Kidney capillary endothelial cell (primary cell): Measurements from ENCODE around the gene MTARC1.

ENCODE experiments used
- DNase-seq: peaks from one replicate; pipeline ENCODE4 v3.0.0-alpha.2; 2018; ENCODE audit warnings: low spot score

The MTARC1 gene

DNA sequence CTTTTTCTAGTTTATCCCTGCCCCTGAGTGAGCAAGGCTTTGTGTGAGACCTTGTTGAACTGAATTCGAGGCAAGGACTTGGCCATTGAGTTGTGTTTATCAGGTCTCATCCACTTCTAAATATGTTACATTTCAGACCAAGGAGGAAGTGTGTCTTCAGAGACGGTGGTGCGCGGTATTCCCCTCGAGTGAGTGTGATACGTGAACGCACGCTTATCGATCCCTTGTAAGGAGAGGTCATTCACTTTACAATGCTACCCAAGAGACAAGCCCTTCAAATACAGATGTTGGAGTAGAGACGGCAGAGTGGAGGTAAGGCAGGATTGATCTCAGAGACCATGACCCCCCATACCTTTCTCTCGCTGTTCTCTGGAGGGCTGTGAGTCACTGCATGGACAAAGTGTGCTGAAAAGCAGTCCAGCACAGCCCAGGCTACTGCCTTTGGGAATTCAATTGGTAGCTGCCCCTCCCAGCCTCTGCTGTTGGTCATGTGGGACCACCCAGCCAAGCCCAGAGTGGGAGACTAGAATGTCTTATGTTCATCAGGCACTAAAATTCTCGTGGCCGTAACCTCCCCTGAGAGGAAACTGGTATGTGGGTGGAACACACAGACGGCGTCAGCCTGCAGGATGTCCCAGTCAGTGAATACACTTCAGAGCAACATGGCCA lies 16.3 kb upstream of the MTARC1 start:
- DNase-seq, result no peak

DNA sequence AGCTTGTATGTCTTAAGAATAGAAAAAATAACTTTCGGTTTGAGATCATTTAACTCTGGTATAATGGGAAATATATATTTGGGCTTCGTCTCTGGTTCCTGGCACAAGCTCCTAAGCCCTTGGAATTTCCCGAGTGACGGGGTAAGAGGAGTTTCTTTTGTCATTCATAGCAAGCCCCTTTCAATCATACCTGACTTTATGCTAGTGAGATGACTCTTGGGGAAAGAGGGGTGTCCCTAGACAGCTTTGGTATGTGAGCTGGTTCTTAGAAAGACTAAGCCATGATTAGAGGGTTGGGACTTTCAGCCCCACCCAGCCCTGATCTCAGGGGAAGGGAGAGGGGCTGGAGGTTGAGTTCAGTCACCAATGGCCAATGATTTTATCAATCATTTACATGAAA lies 13.9 kb upstream of the MTARC1 start:
- DNase-seq, result no peak

DNA sequence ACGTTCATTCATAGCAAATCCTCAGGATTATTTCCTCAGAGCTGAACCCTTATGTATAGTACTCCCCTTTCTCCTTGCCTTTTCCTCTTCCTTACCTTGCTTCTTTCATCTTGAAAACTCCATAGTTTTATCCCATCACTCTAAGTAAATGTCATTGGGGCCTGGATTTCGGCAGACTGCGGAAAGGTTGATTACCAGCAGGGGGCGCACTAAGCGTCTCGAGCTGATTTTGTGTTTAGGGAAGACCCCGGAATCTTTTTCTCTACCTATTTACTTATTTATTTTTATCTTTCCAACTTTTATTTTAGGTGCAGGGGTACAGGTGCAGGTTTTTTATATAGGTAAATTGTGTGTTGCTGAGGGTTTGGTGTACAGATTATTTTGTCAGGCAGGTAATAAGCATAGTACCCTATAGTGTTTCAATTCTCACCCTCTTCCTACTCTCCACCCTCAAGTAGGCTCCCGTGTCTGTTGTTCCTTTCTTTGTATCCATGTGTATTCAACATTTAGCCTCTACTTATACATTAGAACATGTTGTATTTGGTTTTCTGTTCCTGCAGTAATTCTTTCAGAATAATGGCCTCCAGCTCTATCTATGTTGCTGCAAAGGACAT lies 11.4 kb upstream of the MTARC1 start:
- DNase-seq, result peak; percentile 42

DNA sequence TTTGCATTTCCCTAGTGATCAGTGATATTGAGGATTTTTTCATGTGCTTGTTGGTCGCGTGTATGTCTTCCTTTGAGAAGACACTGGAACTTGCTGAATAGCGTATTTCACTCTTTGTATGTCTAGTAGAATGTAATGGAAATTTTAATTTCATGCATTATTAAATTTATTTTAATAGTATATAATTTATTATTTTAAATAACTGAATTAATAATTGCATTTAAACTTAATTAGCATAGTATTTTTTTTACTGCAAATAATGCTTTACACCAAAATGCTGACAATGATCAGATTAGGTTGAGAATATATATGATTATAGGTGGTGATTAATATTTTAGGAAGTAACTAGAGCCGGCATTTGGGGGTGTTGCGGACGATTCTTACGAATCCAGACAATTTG lies 10.5 kb upstream of the MTARC1 start:
- no peak for DNase-seq

DNA sequence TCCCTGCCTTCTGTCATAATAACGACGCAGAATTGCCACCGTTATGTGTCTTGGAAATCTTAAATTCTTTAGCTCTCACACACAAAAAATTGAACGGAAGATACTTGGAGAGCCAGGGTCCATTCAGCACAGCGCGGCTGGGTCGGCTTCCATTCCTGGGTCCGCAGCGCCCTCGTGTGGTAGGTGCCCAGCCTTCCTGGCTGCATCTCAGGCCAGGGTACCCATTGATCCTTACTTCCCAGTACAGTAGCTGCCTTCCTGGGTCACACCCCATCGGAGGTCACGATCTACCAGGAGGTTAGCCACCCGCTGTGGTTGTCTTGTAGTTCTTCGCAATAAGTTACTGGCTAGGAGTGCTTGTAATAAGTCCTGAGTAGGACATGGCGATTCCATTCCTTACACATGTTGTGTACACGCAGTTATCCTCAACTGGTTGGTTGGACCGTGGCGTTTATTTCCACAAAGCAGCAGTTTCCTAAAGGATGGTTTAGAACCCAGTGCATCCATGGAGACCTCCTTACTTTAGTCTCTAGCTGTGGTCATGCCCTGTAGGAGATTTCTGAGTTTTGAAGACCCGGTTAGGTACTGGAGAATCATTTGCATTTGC lies 9.9 kb upstream of the MTARC1 start:
- peak; percentile 77 for DNase-seq

DNA sequence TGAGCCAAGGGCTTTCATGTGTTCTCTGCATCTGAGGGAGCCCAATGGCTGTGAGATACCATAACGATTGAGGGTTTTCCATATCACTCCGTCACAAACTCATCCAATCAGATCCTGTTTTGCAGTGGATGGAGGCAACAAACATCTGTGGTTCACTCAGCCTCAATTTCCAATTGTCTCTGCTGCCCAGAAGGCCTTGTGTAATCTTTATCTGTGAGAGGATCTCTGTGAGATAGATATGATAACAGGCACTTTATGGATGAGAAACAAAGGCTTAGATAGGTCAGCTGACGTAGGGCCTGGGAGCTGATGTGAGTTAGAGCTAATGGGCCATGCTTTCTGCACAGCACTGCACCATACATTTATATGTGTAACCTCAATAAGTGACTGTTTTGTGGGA lies 3.3 kb upstream of the MTARC1 start:
- no peak for DNase-seq

DNA sequence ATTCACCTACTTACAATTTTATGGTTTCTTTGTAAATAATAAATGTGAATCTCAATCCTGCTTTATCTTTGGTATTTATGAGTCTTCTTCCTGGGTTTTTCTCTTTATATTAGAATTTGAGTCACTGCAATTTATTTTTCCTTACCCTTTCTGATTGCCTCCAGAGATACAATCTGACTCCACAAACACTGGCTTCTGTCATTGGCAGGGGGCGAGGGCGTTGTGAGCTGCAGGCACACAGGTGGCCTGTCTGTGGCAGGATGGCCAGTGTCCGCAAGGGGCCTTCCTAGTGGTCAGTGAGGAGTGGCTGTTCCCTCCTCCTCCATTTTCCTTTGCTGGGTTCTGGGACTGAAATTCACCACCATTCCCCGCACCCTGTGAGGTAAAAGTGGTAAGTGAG lies 2.0 kb upstream of the MTARC1 start:
- no peak for DNase-seq

DNA sequence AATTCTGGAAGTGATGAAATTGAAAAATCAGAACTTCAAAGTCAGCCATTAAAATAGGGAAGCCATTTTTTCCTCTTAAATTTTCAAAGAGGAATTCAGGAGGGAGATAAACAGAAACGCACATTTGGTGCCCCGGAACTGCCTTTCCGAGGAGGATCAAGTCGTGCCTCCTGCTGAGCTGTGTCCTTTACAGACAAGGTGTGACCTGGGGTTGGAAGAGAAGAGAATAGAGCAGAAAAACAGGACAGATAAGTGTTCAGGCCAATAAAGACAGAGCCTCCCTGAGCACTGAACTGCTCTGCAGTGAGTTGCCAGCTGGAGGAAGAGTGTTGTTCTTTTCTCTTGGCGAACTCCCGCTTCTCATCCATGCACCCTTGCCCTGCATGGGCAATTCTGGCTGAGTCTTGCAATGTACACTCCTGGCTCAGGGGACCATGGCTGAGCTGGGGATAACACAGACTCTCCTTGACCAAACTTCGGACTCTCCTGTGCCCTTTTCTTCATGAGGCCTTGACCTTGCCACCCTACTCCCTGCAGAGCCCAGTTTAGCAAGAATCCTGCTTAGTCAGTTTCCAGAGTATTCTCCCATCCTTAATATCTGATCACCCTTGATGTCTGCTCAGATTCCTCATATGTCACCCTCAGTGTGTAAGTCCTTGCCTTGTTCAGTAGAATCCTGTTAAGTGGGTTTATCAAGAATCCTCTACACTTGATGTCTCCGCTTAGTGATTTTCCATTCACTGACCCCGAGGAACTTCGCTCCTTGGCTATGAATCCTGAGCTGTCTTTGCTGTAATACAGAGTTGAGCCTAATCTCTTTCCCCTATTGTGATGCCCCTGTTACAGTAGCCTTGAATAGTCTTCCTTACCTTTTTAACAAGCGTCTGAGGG lies 1.3 kb upstream of the MTARC1 start:
- DNase-seq, result no peak

DNA sequence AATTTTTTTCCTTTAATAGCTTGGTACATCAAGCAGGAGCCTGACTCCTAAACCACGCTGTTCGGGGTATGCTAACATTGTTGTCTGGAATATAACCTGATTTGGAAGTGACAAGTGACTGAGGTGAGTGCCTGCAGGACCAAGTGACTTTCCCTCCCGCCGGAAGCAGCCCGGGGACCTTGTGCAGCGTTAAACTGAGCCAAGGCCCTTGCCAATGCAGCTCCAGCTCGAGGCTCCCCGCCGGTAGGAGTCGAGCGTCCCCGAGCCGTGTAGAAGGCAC lies 716 bp upstream of the MTARC1 start:
- DNase-seq, result no peak

DNA sequence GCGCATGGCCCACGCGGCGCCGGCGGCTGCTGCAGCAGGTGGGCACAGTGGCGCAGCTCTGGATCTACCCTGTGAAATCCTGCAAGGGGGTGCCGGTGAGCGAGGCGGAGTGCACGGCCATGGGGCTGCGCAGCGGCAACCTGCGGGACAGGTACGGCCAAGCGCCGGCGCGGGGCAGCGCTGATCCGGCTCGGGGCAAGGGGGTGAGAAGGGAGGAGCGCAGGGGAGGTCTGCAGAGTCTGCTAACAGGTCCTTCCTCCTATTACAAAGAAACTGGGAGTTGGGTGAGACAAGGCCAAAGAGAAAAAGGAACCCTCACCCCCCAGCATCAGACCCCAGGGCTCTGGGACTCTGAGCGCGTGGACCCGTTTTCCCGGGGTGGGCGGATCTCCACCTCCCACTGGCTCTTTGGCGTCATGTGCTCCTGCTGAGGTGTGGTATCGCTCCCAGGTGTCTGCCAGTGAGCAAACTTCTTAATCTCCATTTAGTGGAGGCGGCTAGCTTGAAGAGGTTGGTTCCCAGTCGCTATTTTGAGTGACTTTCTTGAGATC lies 431 bp downstream of the MTARC1 start:
- DNase-seq, result no peak

DNA sequence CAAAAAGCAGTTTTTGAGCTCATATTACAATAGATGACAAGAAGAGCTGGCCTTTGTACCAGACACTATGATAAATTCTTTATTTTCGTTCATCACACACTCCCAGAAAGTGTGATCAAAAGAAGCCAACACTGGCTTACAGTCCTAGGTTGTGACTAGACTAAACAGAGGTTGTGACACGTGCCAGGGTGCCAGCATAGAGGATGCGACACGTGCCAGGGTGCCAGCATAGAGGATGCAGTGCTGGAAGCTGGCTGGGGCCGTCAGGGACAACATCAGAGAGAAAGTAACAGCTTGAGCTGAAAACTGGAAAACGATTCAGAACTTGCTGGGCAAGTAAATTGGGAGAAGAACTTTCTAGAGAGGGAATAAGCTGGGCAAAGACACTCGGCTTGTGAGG lies 2.2 kb downstream of the MTARC1 start:
- no peak for DNase-seq

DNA sequence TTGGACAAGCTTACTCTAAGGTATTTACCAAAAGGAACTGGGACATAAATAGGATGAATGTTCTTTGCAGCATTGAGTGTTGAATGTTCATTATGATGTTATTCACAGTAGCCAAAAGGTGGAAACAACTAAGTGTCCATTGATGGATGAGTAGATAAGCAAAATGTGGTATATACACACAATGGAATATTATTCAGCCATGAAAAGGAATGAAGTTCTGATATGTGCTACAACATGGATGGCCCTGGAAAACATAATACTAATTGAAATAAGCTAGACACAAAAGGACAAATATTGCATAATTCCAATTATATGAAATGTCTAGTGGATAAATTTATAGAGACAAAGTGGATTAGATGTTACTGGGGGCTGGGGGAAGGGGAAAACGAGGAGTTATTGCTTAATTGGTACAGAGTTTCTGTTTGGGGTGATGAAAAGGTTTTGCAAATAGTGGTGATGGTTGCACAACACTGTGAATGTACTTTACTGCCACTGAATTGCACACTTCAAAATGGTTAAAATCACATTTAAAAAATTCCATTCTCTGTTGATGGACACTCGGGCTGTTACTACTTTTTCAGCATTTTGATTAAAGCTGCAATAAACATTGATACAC lies 2.9 kb downstream of the MTARC1 start:
- no peak for DNase-seq

DNA sequence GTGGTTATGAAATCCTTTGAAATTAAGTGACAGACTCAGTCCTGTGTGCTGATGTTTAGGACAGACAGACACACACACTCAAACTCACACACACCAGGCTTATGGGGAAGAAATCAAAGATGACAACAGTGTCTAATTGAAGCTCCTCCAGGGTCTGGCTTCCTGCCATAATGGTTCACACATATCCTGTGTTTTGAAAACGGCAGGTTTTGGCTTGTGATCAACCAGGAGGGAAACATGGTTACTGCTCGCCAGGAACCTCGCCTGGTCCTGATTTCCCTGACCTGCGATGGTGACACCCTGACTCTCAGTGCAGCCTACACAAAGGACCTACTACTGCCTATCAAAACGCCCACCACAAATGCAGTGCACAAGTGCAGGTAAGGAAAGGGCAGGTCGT lies 4.6 kb downstream of the MTARC1 start:
- peak; percentile 38 for DNase-seq

DNA sequence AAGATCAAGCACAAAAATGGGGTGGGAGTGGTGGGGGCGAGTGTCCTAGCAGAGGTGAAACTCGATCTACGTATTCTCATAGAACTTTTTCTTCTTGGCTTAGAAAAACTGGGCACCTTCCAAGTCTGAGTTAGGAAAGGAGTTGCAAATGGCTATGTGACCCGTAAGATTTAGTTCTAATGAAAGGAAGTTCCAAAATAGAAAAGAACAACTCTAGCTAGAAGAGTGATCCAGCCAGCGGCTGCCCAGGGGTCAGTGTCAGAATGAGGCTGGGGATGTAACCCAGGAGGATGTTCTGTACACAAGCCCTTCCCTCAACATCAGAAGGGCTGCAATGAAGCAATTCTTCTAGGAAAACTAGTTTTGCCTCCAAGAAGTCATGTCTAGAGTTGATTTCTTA lies 5.2 kb downstream of the MTARC1 start:
- DNase-seq, result no peak

DNA sequence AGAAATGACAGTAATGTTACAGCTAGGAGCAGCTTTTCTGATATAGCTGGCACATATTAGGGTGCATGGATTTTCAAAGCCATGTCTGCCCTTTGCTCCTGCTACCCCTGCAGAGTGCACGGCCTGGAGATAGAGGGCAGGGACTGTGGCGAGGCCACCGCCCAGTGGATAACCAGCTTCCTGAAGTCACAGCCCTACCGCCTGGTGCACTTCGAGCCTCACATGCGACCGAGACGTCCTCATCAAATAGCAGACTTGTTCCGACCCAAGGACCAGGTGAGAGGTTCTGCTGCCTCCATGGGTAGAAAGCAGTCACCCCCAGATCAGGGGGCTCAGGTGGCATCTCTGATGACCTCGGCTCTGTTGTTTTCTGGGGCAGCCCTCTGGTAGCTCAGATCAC lies 9.8 kb downstream of the MTARC1 start:
- DNase-seq, result no peak

DNA sequence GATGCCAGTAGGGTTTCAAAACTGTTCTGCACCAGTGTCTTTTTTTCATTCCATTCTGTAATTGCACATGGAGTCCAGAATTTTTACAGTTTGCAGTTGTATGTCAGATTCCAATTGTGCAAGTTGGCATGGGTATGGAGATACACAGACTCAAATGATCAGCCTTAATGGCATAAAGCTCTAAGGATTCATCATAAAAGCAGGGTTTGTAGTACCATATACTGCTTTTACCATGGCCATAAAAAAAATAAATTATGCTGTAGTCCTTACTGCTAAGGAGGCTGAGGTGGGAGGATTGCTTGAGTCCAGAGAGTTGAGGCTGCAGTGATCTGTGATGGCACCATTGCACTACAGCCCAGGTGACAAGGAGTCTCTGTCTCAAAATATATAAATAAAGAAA lies 10.3 kb downstream of the MTARC1 start:
- DNase-seq, result no peak

DNA sequence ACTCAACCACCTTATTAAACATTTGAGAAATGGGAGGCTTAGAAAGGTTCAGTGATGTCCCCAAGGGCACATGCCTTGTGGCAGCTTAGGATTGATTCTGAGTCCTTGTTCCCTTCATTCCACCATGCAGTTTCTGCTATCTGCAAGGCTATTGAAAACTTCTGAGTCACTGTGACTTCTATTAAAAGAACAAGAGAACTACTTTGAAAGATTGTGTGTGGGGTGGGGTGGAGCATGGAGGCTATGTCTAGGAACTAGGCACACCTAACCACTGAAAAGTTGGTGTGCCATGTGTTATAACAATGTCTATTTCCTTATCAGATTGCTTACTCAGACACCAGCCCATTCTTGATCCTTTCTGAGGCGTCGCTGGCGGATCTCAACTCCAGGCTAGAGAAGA lies 10.8 kb downstream of the MTARC1 start:
- DNase-seq, result no peak

DNA sequence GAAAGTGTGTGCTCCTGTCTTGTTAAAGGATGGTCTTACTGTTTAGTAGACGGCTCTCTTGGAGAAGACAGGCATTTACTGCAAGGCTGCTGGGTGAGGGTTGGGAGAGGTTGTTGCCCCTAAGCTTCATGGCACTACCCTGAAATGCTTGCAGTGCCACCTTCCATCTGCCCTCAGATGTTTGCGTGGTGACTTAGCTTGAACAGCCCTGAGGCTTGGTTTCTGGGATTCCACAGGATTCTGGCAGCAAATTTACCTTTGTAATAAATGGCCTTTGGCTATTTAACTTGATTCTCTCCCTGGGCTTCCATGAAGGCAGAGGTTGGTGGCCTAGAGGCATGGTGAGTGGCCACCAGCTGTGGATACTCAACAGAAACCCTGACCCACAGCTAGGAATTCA lies 11.6 kb downstream of the MTARC1 start:
- no peak for DNase-seq

DNA sequence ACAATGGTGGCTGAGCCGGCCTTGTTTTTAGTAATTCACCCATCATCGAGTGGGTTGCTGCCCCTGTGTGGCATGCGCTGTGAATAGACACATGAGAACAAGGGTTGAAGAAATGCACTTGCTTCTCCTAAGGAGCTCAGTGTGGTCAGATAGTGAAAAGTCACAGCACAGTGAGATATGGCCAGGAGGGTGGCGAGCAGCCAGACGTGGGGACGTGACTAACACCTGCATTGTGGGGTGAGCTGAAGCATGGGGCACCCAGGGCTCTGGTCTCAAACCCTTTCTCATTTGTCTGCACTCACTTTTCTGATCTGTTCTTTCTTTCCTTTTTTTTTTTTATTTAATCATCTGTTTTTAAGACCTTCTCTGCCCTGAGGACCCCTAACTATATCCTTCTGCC lies 13.5 kb downstream of the MTARC1 start:
- DNase-seq, result no peak

DNA sequence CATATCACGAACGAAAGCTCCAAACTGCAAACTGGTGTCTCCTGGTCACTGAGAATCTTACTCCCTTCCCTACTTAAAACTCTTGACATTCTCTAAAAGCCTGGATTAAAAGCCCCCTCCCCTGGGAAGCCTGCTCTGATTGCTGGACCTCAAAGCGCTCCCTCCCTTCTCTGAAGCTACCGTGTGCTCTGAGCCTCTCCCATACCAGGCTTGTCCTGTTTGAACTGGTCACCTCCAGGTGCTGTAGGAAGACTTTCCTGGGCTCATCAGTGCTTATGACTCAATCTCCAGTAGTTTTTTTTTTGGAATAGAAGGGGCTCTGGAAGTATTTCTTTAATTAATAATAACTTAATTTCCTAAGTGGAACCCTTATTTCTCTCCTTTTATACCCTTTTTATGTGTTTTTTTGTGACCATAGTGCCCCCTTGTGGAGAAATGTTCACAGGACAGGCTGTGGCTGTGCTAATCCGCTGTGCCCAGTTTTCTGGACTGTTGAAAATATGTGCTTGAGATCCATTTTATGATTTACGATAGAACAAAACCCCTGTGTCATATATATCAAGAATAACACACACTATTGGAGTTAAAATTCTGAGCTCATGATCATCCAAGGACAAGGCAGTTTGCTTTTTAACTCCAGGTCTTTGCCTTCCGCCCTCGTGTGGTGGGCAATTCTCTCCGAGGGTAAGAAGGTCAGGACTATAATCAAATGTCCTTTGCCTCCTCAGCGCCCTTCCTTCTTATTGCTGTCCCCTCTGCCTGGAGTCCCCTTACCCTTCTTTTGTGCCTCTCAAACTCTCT lies 16.9 kb downstream of the MTARC1 start:
- peak; percentile 50 for DNase-seq

DNA sequence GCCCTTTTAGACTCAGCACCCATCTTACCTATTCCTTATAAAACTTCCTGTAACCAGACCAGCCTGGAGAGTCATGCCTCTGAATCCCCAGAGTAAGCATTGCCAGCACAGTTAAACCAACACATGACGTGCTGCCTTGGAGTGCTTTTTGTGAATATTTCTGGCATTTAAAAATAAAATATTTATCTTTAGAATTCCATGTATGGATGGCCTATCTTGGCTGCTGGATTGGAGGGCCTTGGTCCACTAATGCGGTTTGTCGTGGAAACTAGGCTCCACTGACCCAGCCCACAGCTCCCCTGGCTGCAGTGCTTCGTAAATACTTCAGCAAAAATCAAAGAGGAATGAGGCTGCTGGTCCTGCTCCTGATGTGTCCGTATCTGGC lies 17.5 kb downstream of the MTARC1 start:
- no peak for DNase-seq

DNA sequence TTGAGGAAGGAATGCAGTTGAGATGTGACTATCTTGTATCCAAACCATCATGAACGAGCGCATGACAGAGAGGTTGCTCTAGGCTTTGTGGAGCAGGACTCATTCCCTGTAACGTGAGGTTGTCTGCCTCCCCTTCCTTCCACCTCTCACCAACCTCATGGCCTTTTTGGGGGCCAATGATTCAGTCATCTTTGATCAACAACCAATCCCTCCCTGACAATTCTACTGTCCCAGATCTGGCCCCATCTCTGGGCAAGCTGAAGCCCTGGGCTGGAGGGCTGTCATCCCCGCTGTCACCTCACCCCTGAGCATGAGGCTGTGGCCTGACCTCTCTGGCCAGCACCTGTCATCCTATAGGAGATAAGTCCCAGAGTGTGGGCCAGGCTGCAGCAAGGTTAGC lies 19.7 kb downstream of the MTARC1 start:
- no peak for DNase-seq
